Measurements from ENCODE around the gene VPS72. TPM values are rescaled to one million over a fixed set of nuclear protein-coding genes. Genes with fewer than 3 reads are reported as not detected.

Gene VPS72
- total and polyA plus RNA-seq, 2 of the 13 experiments (the other 11 are each of a cell fraction or from before 2014, with no cell fraction given), result 33.7 to 34.5 TPM

DNA sequence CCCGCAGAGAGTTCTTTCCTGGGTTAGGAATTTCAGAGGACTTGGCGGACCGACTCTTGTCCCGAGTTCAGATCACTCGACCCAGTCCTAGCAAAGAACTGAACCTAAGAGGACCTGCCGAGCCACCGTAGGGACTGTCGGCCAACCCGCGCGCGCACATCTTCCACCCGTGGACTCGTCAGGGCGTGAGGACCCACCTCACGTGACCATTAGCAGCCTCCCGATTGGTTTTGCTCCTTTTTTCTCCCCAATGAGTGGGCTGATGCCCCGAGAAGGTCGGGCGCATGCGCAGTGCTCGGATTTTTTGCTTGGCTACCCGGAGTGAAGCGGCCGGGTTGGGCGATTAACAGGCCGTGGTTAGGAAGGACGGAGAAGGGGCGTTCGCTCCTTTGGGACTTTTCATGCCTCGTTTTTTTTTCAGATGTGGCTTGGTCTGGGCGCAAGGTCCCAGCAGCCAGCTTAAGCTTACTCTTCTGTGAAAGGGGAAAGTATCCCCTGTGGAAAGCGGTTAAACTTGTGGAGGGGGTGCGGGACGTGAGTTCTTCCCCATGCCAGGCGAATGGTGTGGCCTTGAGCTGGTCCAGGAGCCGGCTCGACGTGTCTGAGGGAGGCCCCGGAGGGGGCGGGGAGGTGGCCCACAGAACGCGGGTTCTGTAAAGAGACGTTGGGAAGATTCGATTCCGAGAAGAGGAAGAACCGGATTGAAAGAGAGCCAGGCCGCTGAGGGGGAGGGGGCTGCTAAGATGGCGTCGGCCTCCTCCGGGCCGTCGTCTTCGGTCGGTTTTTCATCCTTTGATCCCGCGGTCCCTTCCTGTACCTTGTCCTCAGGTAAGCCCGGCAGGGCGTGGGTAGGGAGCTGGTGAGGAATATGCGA, 8.5 kb upstream of the VPS72 start, which contains the start of gene PIP5K1A (continued):
- TF ChIP-seq JUNB (CRISPR knock-in tag; IDR thresholded peaks at IDR 0.05; ENCODE audit: borderline replicate concordance) (0 out of 2 replicates have a peak, but pooled peaks have one; percentile 57), TOPORS (CRISPR knock-in tag; IDR thresholded peaks at IDR 0.05) (peak; percentile 33; the same call in 1 of the 2 replicates), MTA3 (CRISPR knock-in tag; IDR thresholded peaks at IDR 0.05) (no peak), ZNF724P (CRISPR knock-in tag; IDR thresholded peaks at IDR 0.05; ENCODE audit: borderline replicate concordance) (0 out of 2 replicates have a peak, but pooled peaks have one; percentile 15), CENPX (CRISPR knock-in tag; IDR thresholded peaks at IDR 0.05) (no peak), PCBP2 (optimal IDR thresholded peaks at IDR 0.05; ENCODE audit: low read depth, low read length, poor library complexity, severe bottlenecking) (no peak), ZNF382 (CRISPR knock-in tag; IDR thresholded peaks at IDR 0.05; ENCODE audit: borderline replicate concordance) (no peak), SIN3B (IDR thresholded peaks at IDR 0.05; ENCODE audit: low read length) (no peak), ZNF432 (CRISPR knock-in tag; IDR thresholded peaks at IDR 0.05; ENCODE audit: borderline replicate concordance) (no peak), ZBTB42 (CRISPR knock-in tag; IDR thresholded peaks at IDR 0.05) (no peak), ZMYM3 (CRISPR knock-in tag; IDR thresholded peaks at IDR 0.05) (peak; percentile 9; the same call in 1 of the 2 replicates), ZNF251 (CRISPR knock-in tag; IDR thresholded peaks at IDR 0.05) (no peak), EED (CRISPR knock-in tag; IDR thresholded peaks at IDR 0.05) (no peak), ZNF274 (CRISPR knock-in tag; IDR thresholded peaks at IDR 0.05) (no peak), ZNF83 (CRISPR knock-in tag; IDR thresholded peaks at IDR 0.05; ENCODE audit: borderline replicate concordance) (peak; percentile 24; the same call in 1 of the 2 replicates), TCF7 (IDR thresholded peaks at IDR 0.05; ENCODE audit: low read depth) (0 out of 2 replicates have a peak, but pooled peaks have one; percentile 13), PPARG (CRISPR knock-in tag; conservative IDR thresholded peaks at IDR 0.05) (no peak), ZNF430 (CRISPR knock-in tag; IDR thresholded peaks at IDR 0.05) (peak; percentile 66), ISL2 (CRISPR knock-in tag; IDR thresholded peaks at IDR 0.05) (0 out of 2 replicates have a peak, but pooled peaks have one; percentile 11), MIXL1 (CRISPR knock-in tag; IDR thresholded peaks at IDR 0.05) (peak; percentile 36; the same call in 1 of the 2 replicates), MEIS2 (CRISPR knock-in tag; IDR thresholded peaks at IDR 0.05) (peak; percentile 42), ZNF607 (CRISPR knock-in tag; IDR thresholded peaks at IDR 0.05; ENCODE audit: borderline replicate concordance) (0 out of 2 replicates have a peak, but pooled peaks have one; percentile 65), ZNF883 (CRISPR knock-in tag; IDR thresholded peaks at IDR 0.05; ENCODE audit: not compliant biosample characterization) (peak; percentile 43), ZSCAN25 (CRISPR knock-in tag; IDR thresholded peaks at IDR 0.05) (peak; percentile 54; the same call in 1 of the 2 replicates), ZNF605 (CRISPR knock-in tag; IDR thresholded peaks at IDR 0.05) (peak; percentile 61), MIER3 (CRISPR knock-in tag; IDR thresholded peaks at IDR 0.05; ENCODE audit: borderline replicate concordance) (no peak)
- TF ChIP-seq, protein P1, sequence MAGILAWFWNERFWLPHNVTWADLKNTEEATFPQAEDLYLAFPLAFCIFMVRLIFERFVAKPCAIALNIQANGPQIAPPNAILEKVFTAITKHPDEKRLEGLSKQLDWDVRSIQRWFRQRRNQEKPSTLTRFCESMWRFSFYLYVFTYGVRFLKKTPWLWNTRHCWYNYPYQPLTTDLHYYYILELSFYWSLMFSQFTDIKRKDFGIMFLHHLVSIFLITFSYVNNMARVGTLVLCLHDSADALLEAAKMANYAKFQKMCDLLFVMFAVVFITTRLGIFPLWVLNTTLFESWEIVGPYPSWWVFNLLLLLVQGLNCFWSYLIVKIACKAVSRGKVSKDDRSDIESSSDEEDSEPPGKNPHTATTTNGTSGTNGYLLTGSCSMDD (CRISPR knock-in tag; IDR thresholded peaks at IDR 0.05), result no peak
- TF ChIP-seq, protein P2, sequence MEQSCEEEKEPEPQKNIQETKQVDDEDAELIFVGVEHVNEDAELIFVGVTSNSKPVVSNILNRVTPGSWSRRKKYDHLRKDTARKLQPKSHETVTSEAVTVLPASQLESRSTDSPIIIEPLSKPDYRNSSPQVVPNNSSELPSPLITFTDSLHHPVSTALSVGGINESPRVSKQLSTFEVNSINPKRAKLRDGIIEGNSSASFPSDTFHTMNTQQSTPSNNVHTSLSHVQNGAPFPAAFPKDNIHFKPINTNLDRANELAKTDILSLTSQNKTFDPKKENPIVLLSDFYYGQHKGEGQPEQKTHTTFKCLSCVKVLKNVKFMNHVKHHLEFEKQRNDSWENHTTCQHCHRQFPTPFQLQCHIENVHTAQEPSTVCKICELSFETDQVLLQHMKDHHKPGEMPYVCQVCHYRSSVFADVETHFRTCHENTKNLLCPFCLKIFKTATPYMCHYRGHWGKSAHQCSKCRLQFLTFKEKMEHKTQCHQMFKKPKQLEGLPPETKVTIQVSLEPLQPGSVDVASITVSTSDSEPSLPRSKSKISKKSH (CRISPR knock-in tag; IDR thresholded peaks at IDR 0.05; ENCODE audit: borderline replicate concordance), result peak; percentile 60; the same call in 1 of the 2 replicates

All from HepG2 (cell line).